Esophagus squamous epithelium (tissue), 4 donors: Measurements from ENCODE around the gene TRPV2.

ENCODE experiments used
- CTCF ChIP-seq, 6 experiments: fragments of 450-650 bp in 4 of 6; fragments of 200-600 bp in 2 of 6; sonication (generic) in 2 of 6; IDR thresholded peaks; one replicate each; pipeline ENCODE4 v1.5.1; 2016 to 2019; ENCODE audit warnings: antibody characterized with exemption in 6 of 6, mild to moderate bottlenecking in 4 of 6, moderate library complexity in 4 of 6
- POLR2A ChIP-seq, 4 donors: fragments of 450-650 bp; IDR thresholded peaks; one replicate each; pipeline ENCODE4 v1.6.1; 2017; ENCODE audit warnings: antibody characterized with exemption in 4 of 4, mild to moderate bottlenecking in 4 of 4, moderate library complexity in 3 of 4

GRCh38 chr17:16433514-16433913 lies 18.1 kb downstream of the TRPV2 start:
- TF ChIP-seq CTCF (IDR thresholded peaks at IDR 0.05) (no peak), POLR2A (IDR thresholded peaks at IDR 0.05) (no peak)
